HepG2 (cell line): Measurements from ENCODE around the gene LRIG1. TPM values are rescaled to one million over a fixed set of nuclear protein-coding genes. Genes with fewer than 3 reads are reported as not detected.

Source experiments
- ATAC-seq: fragments of 200-7000 bp; cut with Tn5 transposase; 3 replicates; pipeline ENCODE4 v1.9.1; 2020; ENCODE audit warnings: mild to moderate bottlenecking, moderate library complexity
- BruUV-seq: library from RNA; stranded (reverse); fragments of 400-500 nt; replicated peaks from 2 replicates; lab custom pipeline; 2021; lab: Mats Ljungman, UMichigan
- CTCF ChIA-PET: fragments of 300-600 bp; formaldehyde crosslinking; extraction: SDS; loops from one replicate; lab custom pipeline; 2021; ENCODE audit warnings: low total read pairs, inconsistent platforms, low intra/inter-chr PET ratio; lab: Yijun Ruan, JAX
- POLR2A ChIA-PET: fragments of 350-600 bp; sonication (Branson Sonifier 250); formaldehyde crosslinking; loops from one replicate; lab custom pipeline; 2020; ENCODE audit warnings: antibody characterized with exemption, inconsistent platforms; lab: Yijun Ruan, JAX
- DNase-seq: peaks from one replicate; pipeline ENCODE4 v3.0.0-alpha.2; 2015; ENCODE audit warnings: low spot score
- FAIRE-seq: peaks from 3 replicates; lab custom pipeline; 2011; peaks lifted over from hg19 to GRCh38; lab: Jason Lieb, UNC
- H2AFZ ChIP-seq: one replicate; pipeline ENCODE4 v1.6.1; 2011; ENCODE audit warnings: low read length, inconsistent platforms
- H3K27ac ChIP-seq: fragments of 300-600 bp; 3 replicates; pipeline ENCODE4 v1.8.0; 2011; ENCODE audit warnings: mixed run types, mild to moderate bottlenecking, mixed read lengths, low read length, inconsistent platforms; ENCODE audit not compliant: insufficient read depth; ENCODE audit errors: extremely low read length
- H3K27me3 ChIP-seq, 2 experiments: fragments of 200-600 bp in 1 of 2; 2 replicates in 1 of 2; 3 replicates in 1 of 2; pipeline versions ENCODE4 v1.6.0 to v1.8.0; 2011; ENCODE audit warnings: low read length in 2 of 2, mild to moderate bottlenecking in 2 of 2, moderate library complexity in 2 of 2, inconsistent platforms in 1 of 2; ENCODE audit not compliant: insufficient read depth in 2 of 2, control insufficient read depth in 1 of 2
- H3K36me3 ChIP-seq, 2 experiments: fragments of 200-600 bp in 1 of 2; replicated peaks in 1 of 2; 2 replicates in 1 of 2; 3 replicates in 1 of 2; pipeline versions ENCODE4 v1.5.1 to v1.8.0; 2011; ENCODE audit warnings: low read length in 2 of 2, inconsistent platforms in 1 of 2; ENCODE audit not compliant: insufficient read depth in 2 of 2, control insufficient read depth in 1 of 2
- H3K4me1 ChIP-seq: 2 replicates; pipeline ENCODE4 v1.5.1; 2012; ENCODE audit warnings: low read length, inconsistent platforms; ENCODE audit not compliant: insufficient read depth
- H3K4me2 ChIP-seq: 2 replicates; pipeline ENCODE4 v1.6.0; 2011; ENCODE audit warnings: low read depth, low read length, inconsistent platforms
- H3K4me3 ChIP-seq, 3 experiments: fragments of 200-600 bp in 1 of 3; sonication (generic), shearing (Covaris generic) in 1 of 3; replicated peaks in 1 of 3; 2 replicates each; pipeline ENCODE4 v1.5.1; 2011 to 2016; ENCODE audit warnings: low read length in 3 of 3, inconsistent platforms in 2 of 3, low read depth in 2 of 3, mild to moderate bottlenecking in 2 of 3, control low read depth in 1 of 3, mixed read lengths in 1 of 3; ENCODE audit not compliant: insufficient read depth in 1 of 3
- H3K79me2 ChIP-seq: one replicate; pipeline ENCODE4 v1.6.1; 2011; ENCODE audit warnings: low read length, inconsistent platforms; ENCODE audit not compliant: insufficient read depth
- H3K9ac ChIP-seq: 2 replicates; pipeline ENCODE4 v1.6.0; 2011; ENCODE audit warnings: mild to moderate bottlenecking, low read depth, low read length, inconsistent platforms; ENCODE audit not compliant: insufficient read depth
- H3K9me3 ChIP-seq: 2 replicates; pipeline ENCODE4 v1.5.1; 2012; ENCODE audit warnings: mild to moderate bottlenecking, low read length
- H4K20me1 ChIP-seq: 2 replicates; pipeline ENCODE4 v1.6.0; 2011; ENCODE audit warnings: inconsistent platforms, mild to moderate bottlenecking, low read length, moderate library complexity; ENCODE audit not compliant: insufficient read depth
- EP300 ChIP-seq, 3 experiments: sonication (generic) in 1 of 3; formaldehyde crosslinking in 1 of 3; IDR thresholded peaks; 2 replicates each; pipeline versions ENCODE4 v1.5.1 to v1.6.1; 2011 to 2020; ENCODE audit warnings: low read depth in 2 of 3, low read length in 2 of 3, borderline replicate concordance in 1 of 3, improper control_type of control experiment in 1 of 3, mild to moderate bottlenecking in 1 of 3, missing genetic modification reagents in 1 of 3, moderate library complexity in 1 of 3
- FOXA1 ChIP-seq, 2 experiments: fragments of 450-650 bp in 1 of 2; sonication (generic) in 1 of 2; formaldehyde crosslinking in 1 of 2; IDR thresholded peaks; 2 replicates each; pipeline versions ENCODE4 v1.4.0 to v1.6.1; 2016 to 2020; ENCODE audit warnings: missing genetic modification reagents in 1 of 2
- MAX ChIP-seq: IDR thresholded peaks from 2 replicates; pipeline ENCODE4 v1.6.1; 2012; ENCODE audit warnings: inconsistent platforms
- NR2F2 ChIP-seq: IDR thresholded peaks from 2 replicates; pipeline ENCODE4 v1.6.1; 2012; ENCODE audit warnings: low read depth, inconsistent platforms, borderline replicate concordance
- SMC3 ChIP-seq: IDR thresholded peaks from 2 replicates; pipeline ENCODE4 v1.6.1; 2011; ENCODE audit warnings: low read length, improper control_type of control experiment
- SOX5 ChIP-seq: IDR thresholded peaks from 2 replicates; pipeline ENCODE4 v1.6.1; 2016; ENCODE audit warnings: borderline replicate concordance
- SYNCRIP ChIP-seq: fragments of 200-400 bp; formaldehyde crosslinking; IDR thresholded peaks from 2 replicates; pipeline ENCODE4 v1.6.1; 2018; ENCODE audit warnings: mild to moderate bottlenecking, low read depth, low read length; ENCODE audit not compliant: insufficient read depth
- ZHX1 ChIP-seq: sonication (generic); formaldehyde crosslinking; IDR thresholded peaks from 2 replicates; pipeline ENCODE4 v1.8.1; 2022; ENCODE audit warnings: low read depth, mild to moderate bottlenecking, missing genetic modification reagents
- ZNF431 ChIP-seq: sonication (generic); formaldehyde crosslinking; IDR thresholded peaks from 2 replicates; pipeline ENCODE4 v1.9.0; 2022; ENCODE audit warnings: missing genetic modification reagents, low read depth, mild to moderate bottlenecking, borderline replicate concordance
- ZNF614 ChIP-seq: IDR thresholded peaks from 2 replicates; pipeline ENCODE4 v1.6.1; 2018; ENCODE audit warnings: missing biosample characterization, missing genetic modification reagents, inconsistent platforms, borderline replicate concordance
- WGBS: methylation state at CpG from one replicate; pipeline ENCODE4 v1.1.6; 2017; ENCODE audit warnings: low lambda C conversion rate; 5-methylcytosine and 5-hydroxymethylcytosine counted together
- in situ Hi-C: cut with HindIII; loops from 2 replicates; pipeline ENCODE4 v1.10.0; 2017; ENCODE audit warnings: low pct_unique_long_range_greater_than_20kb; ENCODE audit not compliant: extremely low pct_ligation_motif_present
- intact Hi-C: fragments of 100-400 bp; cut with micrococcal nuclease; formaldehyde crosslinking; loops from one replicate; pipeline ENCODE4 v1.10.0; 2022; ENCODE audit not compliant: unreplicated experiment
- polyA plus RNA-seq, 8 experiments: library from polyadenylated mRNA; depleted of rRNA in 3 of 8; stranded (reverse) in 7 of 8; unstranded in 1 of 8; fragments of >200 nt; fragmentation: Illumina TruSeq in 4 of 8; extraction: Trizol in 4 of 8; gene quantifications; 2 replicates each; pipeline versions ENCODE4 v1.2.1 to v1.2.3, GENCODE V29; 2011 to 2016; ENCODE audit warnings: low read depth in 4 of 8, missing spikeins in 1 of 8, mixed read lengths in 1 of 8; ENCODE audit not compliant: insufficient read depth in 1 of 8
- total RNA-seq, 5 experiments: library from RNA; depleted of rRNA; stranded (reverse); fragments of >200 nt; fragmentation: Illumina TruSeq; extraction: Trizol; gene quantifications; 2 replicates each; pipeline ENCODE4 v1.2.3, GENCODE V29; 2016; ENCODE audit warnings: low read depth in 1 of 5

Gene LRIG1
- total and polyA plus RNA-seq, 2 of the 13 experiments (the other 11 are each of a cell fraction or from before 2014, with no cell fraction given): 17.8 to 24.8 TPM

- TF ChIP-seq NR2F2 (peak; percentile 49; the same call in 1 of the 2 replicates), EP300 (IDR thresholded peaks at IDR 0.05; ENCODE audit: low read depth in 2 of 2, low read length in 2 of 2) (peak in 1 of 2 experiments; percentile 37; a peak in 1 of 4 replicates), EP300 (CRISPR knock-in tag; IDR thresholded peaks at IDR 0.05; ENCODE audit: borderline replicate concordance) (no peak), FOXA1 (IDR thresholded peaks at IDR 0.05) (no peak), FOXA1 (CRISPR knock-in tag; IDR thresholded peaks at IDR 0.05) (no peak), SOX5 (CRISPR knock-in tag) (peak; percentile 18; the same call in 1 of the 2 replicates), SMC3 (peak; percentile 7; the same call in 1 of the 2 replicates), ZNF431 (CRISPR knock-in tag) (no peak), SYNCRIP (no peak), ZNF614 (0 out of 2 replicates have a peak, but pooled peaks have one; percentile 18), MAX (0 out of 2 replicates have a peak, but pooled peaks have one; percentile 12)
- TF ChIP-seq, all 625 proteins: peak for 21
These were observed 5.2 kb downstream of the LRIG1 start (continued) for GRCh38 chr3:66495668-66496045.

GRCh38 chr3:66494959-66495667 is 5.7 kb downstream of the LRIG1 start:
- no peaks in the 10 kb centered on the region for H3K36me3 ChIP-seq
- H2AFZ ChIP-seq: no peak overlapping the region
- POLR2A ChIA-PET: interaction anchor here (0.5 to 2.5 kb wide), 5 partner anchors 9 to 315 kb away, joined by 3 to 14 read pairs (median 3); no protein-coding TSS in a partner anchor
- peaks cover 90% of the 10 kb centered on the region for H3K4me1 ChIP-seq
- H3K79me2 ChIP-seq: peaks cover 96% of the 10 kb centered on the region
- H3K9ac ChIP-seq: no peak overlapping the region
- no peaks in the 10 kb centered on the region for H3K9me3 ChIP-seq
- BruUV-seq: no TSS peak
- WGBS: 61% methylated on average over 7 of the region's 7 CpGs
- H3K27ac ChIP-seq: peak overlapping the region; percentile 20
- CTCF ChIA-PET: no interaction called here
- FAIRE-seq: no peak
- H3K4me3 ChIP-seq: no peak overlapping the region
- DNase-seq: no peak
- peaks cover 3% of the 10 kb centered on the region; the same call in 1 of the 2 replicates for H4K20me1 ChIP-seq
- ATAC-seq: no peak
- intact Hi-C loops (loop anchor here (1.0 kb wide), 1 partner anchor 14 kb away; no protein-coding TSS in a partner anchor), in situ Hi-C loops (loop anchor here (5.0 kb wide), 1 partner anchor 88 kb away; no protein-coding TSS in a partner anchor)
- TF ChIP-seq ZHX1 (CRISPR knock-in tag): no peak
- H3K4me2 ChIP-seq: peak overlapping the region; percentile 85
- H3K27me3 ChIP-seq: no peaks in the 10 kb centered on the region
